NCI-H2171 (cell line): ENCODE results near the gene TMEM184B.

ENCODE experiments used
- DNase-seq: peaks from one replicate; lab custom pipeline; 2025; lab: John Stamatoyannopoulos, UW

TMEM184B gene

GRCh38 chr22:38272373-38273134 lies at the start of gene TMEM184B:
TMEM184B (minus strand) TSS chr22:38273010; CDS start chr22:38247961, 25,049 bp downstream.
- DNase-seq, result peak; percentile 72

- DNase-seq, result no peak
These were observed 48.0 kb upstream of the TMEM184B start for GRCh38 chr22:38320605-38321402.

GRCh38 chr22:38318792-38319773 lies 46.3 kb upstream of the TMEM184B start:
- no peak for DNase-seq

GRCh38 chr22:38317995-38318715 lies 45.3 kb upstream of the TMEM184B start:
- DNase-seq, result no peak

GRCh38 chr22:38317122-38317994 lies 44.5 kb upstream of the TMEM184B start, which contains the start of gene CSNK1E:
CSNK1E (minus strand) TSS chr22:38317433; CDS start chr22:38314157, 3,276 bp downstream.
- peak; percentile 76 for DNase-seq

GRCh38 chr22:38316364-38317121 lies 43.7 kb upstream of the TMEM184B start:
- DNase-seq, result peak; percentile 23

GRCh38 chr22:38315823-38316363 lies 43.1 kb upstream of the TMEM184B start:
- DNase-seq, result no peak

- peak; percentile 30 for DNase-seq
These were observed 42.4 kb upstream of the TMEM184B start for GRCh38 chr22:38314933-38315822.

GRCh38 chr22:38314051-38314932 lies 41.5 kb upstream of the TMEM184B start:
- no peak for DNase-seq

- no peak for DNase-seq
These were observed 40.7 kb upstream of the TMEM184B start for GRCh38 chr22:38313384-38313955.

- DNase-seq, result no peak
These were observed 39.5 kb upstream of the TMEM184B start for GRCh38 chr22:38312261-38312800.

- DNase-seq, result no peak
These were observed 38.5 kb upstream of the TMEM184B start for GRCh38 chr22:38311323-38311620.

- DNase-seq, result no peak
These were observed 37.9 kb upstream of the TMEM184B start for GRCh38 chr22:38310518-38311322.

GRCh38 chr22:38309614-38310517 lies 37.1 kb upstream of the TMEM184B start:
- DNase-seq, result no peak
